Hepatocyte (in vitro differentiated cells): ENCODE measurements around the gene OTULIN.

Experiments used
- EZH2 ChIP-seq: fragments of 200-600 bp; sonication (generic); IDR thresholded peaks from 2 replicates; pipeline ENCODE4 v1.6.1; 2016; ENCODE audit warnings: antibody characterized with exemption, mild to moderate bottlenecking, borderline replicate concordance
- EZH2phosphoT487 ChIP-seq: fragments of 200-600 bp; sonication (generic); IDR thresholded peaks from one replicate; pipeline ENCODE4 v1.6.1; 2018; ENCODE audit warnings: antibody characterized with exemption, mild to moderate bottlenecking, low read depth, moderate library complexity; ENCODE audit not compliant: unreplicated experiment, severe bottlenecking
- TF ChIP-seq, protein P1 (sequence below): fragments of 200-600 bp; sonication (generic); IDR thresholded peaks from 2 replicates; pipeline ENCODE4 v1.5.1; 2016; ENCODE audit warnings: antibody characterized with exemption, mild to moderate bottlenecking; ENCODE audit not compliant: poor library complexity

DNA sequence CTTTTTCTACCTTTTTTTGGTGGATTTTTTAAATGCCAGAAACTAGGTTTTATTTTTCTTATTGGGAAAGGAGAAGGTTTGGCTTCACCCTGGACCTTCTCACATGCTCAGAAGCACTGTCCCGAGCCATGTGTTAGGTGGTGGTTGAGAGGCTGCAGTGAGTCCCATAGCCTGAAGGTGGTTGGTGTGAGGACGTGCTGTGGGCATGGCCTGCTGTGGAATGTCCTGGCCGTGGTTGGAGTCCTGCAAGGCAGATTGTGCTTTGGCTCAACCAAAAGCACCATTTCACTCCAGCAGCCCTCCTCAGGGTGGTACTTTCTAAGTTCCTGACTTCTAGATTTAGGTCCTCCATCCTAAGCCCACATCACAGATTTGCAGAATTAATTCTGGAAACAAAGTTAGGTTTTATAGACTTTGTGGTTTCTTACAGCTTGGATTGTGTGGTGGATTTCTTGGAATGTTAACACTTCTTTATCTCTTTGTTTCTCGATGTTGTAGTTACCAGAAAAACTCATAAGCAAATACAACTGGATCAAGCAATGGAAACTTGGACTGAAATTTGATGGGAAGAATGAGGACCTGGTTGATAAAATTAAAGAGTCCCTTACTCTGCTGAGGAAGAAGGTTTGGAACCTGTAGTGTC lies 22.6 kb downstream of the OTULIN start:
- TF ChIP-seq, protein P1, sequence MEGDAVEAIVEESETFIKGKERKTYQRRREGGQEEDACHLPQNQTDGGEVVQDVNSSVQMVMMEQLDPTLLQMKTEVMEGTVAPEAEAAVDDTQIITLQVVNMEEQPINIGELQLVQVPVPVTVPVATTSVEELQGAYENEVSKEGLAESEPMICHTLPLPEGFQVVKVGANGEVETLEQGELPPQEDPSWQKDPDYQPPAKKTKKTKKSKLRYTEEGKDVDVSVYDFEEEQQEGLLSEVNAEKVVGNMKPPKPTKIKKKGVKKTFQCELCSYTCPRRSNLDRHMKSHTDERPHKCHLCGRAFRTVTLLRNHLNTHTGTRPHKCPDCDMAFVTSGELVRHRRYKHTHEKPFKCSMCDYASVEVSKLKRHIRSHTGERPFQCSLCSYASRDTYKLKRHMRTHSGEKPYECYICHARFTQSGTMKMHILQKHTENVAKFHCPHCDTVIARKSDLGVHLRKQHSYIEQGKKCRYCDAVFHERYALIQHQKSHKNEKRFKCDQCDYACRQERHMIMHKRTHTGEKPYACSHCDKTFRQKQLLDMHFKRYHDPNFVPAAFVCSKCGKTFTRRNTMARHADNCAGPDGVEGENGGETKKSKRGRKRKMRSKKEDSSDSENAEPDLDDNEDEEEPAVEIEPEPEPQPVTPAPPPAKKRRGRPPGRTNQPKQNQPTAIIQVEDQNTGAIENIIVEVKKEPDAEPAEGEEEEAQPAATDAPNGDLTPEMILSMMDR: no peak
- TF ChIP-seq EZH2: no peak
- no peak for TF ChIP-seq EZH2phosphoT487
